ENCODE results near the gene LLGL2. TPM values are rescaled to one million over a fixed set of nuclear protein-coding genes. Genes with fewer than 3 reads are reported as not detected.

Gene LLGL2
- total RNA-seq, 1 experiment from 2014 or later, result 42.5 TPM

- in situ Hi-C loops (cut with HindIII; ENCODE audit: low pct_unique_long_range_greater_than_20kb, low sequenced_read_pairs), result no loop called here
- DNase-seq (ENCODE audit: low read depth), result no peak
Measured at GRCh38 chr17:75558666-75559530, 33.4 kb downstream of the LLGL2 start.

- no peak for DNase-seq (ENCODE audit: low read depth)
- in situ Hi-C loops (cut with HindIII; ENCODE audit: low pct_unique_long_range_greater_than_20kb, low sequenced_read_pairs), result no loop called here
Measured at GRCh38 chr17:75559958-75560533, 34.5 kb downstream of the LLGL2 start.

GRCh38 chr17:75561927-75562603 is 36.6 kb downstream of the LLGL2 start:
- in situ Hi-C loops (cut with HindIII; ENCODE audit: low pct_unique_long_range_greater_than_20kb, low sequenced_read_pairs), result no loop called here
- no peak for DNase-seq (ENCODE audit: low read depth)

GRCh38 chr17:75563063-75563758 is 37.7 kb downstream of the LLGL2 start:
- DNase-seq (ENCODE audit: low read depth), result no peak
- in situ Hi-C loops (cut with HindIII; ENCODE audit: low pct_unique_long_range_greater_than_20kb, low sequenced_read_pairs), result no loop called here

GRCh38 chr17:75564195-75564594 is 38.7 kb downstream of the LLGL2 start:
- DNase-seq (ENCODE audit: low read depth), result no peak
- in situ Hi-C loops (cut with HindIII; ENCODE audit: low pct_unique_long_range_greater_than_20kb, low sequenced_read_pairs), result no loop called here

GRCh38 chr17:75565066-75565465 is 39.6 kb downstream of the LLGL2 start:
- no peak for DNase-seq (ENCODE audit: low read depth)
- in situ Hi-C loops (cut with HindIII; ENCODE audit: low pct_unique_long_range_greater_than_20kb, low sequenced_read_pairs), result no loop called here

- in situ Hi-C loops (cut with HindIII; ENCODE audit: low pct_unique_long_range_greater_than_20kb, low sequenced_read_pairs), result no loop called here
- no peak for DNase-seq (ENCODE audit: low read depth)
Measured at GRCh38 chr17:75565618-75566017, 40.1 kb downstream of the LLGL2 start.

GRCh38 chr17:75566416-75566815 is 40.9 kb downstream of the LLGL2 start:
- in situ Hi-C loops (cut with HindIII; ENCODE audit: low pct_unique_long_range_greater_than_20kb, low sequenced_read_pairs), result no loop called here
- peak; percentile 26 for DNase-seq (ENCODE audit: low read depth)

GRCh38 chr17:75566834-75567233 is 41.3 kb downstream of the LLGL2 start:
- in situ Hi-C loops (cut with HindIII; ENCODE audit: low pct_unique_long_range_greater_than_20kb, low sequenced_read_pairs), result no loop called here
- no peak for DNase-seq (ENCODE audit: low read depth)

GRCh38 chr17:75568412-75569255 is 43.1 kb downstream of the LLGL2 start:
- in situ Hi-C loops (cut with HindIII; ENCODE audit: low pct_unique_long_range_greater_than_20kb, low sequenced_read_pairs), result no loop called here
- DNase-seq (ENCODE audit: low read depth), result no peak

- no peak for DNase-seq (ENCODE audit: low read depth)
- in situ Hi-C loops (cut with HindIII; ENCODE audit: low pct_unique_long_range_greater_than_20kb, low sequenced_read_pairs), result no loop called here
Measured at GRCh38 chr17:75570034-75570676, 44.7 kb downstream of the LLGL2 start.

GRCh38 chr17:75570772-75571171 is 45.3 kb downstream of the LLGL2 start:
- no peak for DNase-seq (ENCODE audit: low read depth)
- in situ Hi-C loops (cut with HindIII; ENCODE audit: low pct_unique_long_range_greater_than_20kb, low sequenced_read_pairs), result no loop called here

GRCh38 chr17:75571197-75571884 is 45.8 kb downstream of the LLGL2 start:
- DNase-seq (ENCODE audit: low read depth), result no peak
- in situ Hi-C loops (cut with HindIII; ENCODE audit: low pct_unique_long_range_greater_than_20kb, low sequenced_read_pairs), result no loop called here

- in situ Hi-C loops (cut with HindIII; ENCODE audit: low pct_unique_long_range_greater_than_20kb, low sequenced_read_pairs), result no loop called here
- no peak for DNase-seq (ENCODE audit: low read depth)
Measured at GRCh38 chr17:75571885-75572215, 46.4 kb downstream of the LLGL2 start.

- in situ Hi-C loops (cut with HindIII; ENCODE audit: low pct_unique_long_range_greater_than_20kb, low sequenced_read_pairs), result no loop called here
- no peak for DNase-seq (ENCODE audit: low read depth)
Measured at GRCh38 chr17:75572713-75573539, 47.4 kb downstream of the LLGL2 start.

GRCh38 chr17:75573540-75573957 is 48.1 kb downstream of the LLGL2 start:
- in situ Hi-C loops (cut with HindIII; ENCODE audit: low pct_unique_long_range_greater_than_20kb, low sequenced_read_pairs), result no loop called here
- DNase-seq (ENCODE audit: low read depth), result no peak

Measured in Caki2 (cell line).